ENCODE data around the gene GNRH2.

DNA sequence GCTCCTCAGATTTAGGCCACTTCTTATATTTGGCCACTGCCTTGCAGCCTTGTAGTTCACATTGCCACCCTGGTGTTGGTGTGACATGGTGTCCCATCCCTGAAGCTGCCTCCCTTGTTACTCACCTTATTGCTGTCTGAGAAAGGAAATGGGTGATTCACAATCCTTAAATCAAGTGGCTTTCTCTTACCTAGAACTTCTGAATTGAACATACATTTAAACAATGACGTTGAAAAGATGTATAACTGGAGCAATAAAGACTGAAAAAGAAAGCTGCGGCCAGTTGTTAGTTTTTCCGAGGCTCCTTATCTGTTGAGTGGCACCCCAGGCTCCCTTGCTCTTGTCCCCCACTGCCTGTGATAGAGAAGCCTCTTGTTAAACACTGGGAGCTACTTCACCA lies 28.8 kb upstream of the GNRH2 start:
- TF ChIP-seq, protein P1, sequence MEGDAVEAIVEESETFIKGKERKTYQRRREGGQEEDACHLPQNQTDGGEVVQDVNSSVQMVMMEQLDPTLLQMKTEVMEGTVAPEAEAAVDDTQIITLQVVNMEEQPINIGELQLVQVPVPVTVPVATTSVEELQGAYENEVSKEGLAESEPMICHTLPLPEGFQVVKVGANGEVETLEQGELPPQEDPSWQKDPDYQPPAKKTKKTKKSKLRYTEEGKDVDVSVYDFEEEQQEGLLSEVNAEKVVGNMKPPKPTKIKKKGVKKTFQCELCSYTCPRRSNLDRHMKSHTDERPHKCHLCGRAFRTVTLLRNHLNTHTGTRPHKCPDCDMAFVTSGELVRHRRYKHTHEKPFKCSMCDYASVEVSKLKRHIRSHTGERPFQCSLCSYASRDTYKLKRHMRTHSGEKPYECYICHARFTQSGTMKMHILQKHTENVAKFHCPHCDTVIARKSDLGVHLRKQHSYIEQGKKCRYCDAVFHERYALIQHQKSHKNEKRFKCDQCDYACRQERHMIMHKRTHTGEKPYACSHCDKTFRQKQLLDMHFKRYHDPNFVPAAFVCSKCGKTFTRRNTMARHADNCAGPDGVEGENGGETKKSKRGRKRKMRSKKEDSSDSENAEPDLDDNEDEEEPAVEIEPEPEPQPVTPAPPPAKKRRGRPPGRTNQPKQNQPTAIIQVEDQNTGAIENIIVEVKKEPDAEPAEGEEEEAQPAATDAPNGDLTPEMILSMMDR (conservative IDR thresholded peaks at IDR 0.05), result no peak
- no peak for TF ChIP-seq EZH2 (IDR thresholded peaks at IDR 0.05; ENCODE audit: low read depth)
